RKO (cell line): ENCODE data around the gene VDAC1.
A peak's percentile ranks its signal among the peaks of the same experiment; 100 is the strongest.

ENCODE experiments used
- DNase-seq: peaks from one replicate; pipeline ENCODE4 v3.0.0-alpha.2; 2016; ENCODE audit warnings: low spot score

VDAC1 gene

DNA sequence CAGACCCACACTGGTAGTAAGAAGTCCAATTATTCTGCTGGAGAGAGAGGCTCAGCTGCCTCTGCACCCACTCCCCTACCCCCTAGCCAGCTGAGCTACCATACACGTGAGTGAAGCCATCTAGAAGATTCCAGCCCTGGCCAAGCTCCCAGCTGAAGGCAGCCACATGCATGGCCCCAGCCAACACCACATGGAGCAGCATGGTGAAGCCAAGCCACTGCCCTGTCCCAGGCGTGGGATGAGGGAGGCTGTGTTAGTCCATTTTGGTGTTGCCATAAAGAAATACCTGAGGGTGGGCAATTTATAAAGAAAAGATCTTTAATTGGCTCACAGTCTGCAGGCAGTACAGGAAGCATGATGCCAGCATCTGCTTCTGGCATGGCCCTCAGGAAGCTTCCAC, 20.0 kb upstream of the VDAC1 start:
- no peak for DNase-seq

DNA sequence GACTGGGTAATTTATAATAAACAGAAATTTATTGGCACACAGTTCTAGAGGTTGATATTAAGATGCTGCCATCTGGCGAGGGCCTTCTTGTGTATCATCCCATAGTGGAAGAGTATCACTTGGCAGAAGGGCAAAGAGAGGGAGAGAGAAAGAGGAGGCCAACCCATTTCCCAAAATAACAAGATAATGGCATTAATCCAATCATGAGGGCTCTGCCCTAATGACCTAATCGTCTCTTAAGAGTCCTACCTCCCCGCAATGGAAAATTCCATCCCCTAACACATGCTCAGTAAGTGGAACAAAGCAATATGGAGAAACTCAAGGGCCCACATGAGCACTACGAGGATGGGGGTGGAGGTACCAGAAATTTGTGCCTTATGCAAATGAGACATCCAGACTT, 17.6 kb upstream of the VDAC1 start:
- DNase-seq: no peak

DNA sequence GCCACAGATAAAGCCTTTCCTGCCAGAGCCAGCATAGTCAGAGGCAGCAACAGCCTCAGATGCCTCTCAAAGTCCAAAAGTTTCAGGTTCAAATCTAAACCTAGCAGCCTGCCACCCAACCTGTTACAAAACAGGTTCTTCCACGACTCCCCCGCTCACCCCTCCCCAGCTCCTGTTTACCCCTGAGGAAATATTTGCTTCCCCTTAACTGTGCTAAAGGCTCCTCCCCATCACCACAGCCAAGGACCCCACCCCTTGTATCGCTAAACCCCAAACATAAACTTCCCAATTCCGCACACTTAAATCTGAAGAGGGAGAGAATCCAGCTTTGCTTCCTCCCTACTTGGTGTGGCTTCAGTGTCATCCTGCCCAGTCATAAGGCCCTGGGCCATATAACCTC, 15.4 kb upstream of the VDAC1 start:
- no peak for DNase-seq

DNA sequence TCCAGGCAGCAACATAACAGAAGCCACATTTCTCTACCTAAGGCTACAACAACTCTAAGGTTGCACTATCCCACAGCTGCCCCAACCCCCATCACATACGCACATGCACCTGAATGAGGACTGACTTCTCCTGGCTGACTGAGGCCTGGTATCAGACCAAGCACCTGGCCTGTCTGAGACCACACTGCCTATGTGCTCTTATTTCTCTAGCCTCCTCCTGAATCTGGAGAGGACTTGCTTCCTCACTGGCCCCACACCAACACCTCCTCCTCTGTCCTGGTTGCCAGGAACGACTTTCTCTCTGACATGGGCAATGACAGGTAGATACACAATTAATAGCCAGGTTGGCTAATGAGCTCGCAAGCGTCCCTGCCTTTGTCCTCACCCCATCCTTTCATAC, 14.9 kb upstream of the VDAC1 start:
- no peak for DNase-seq

DNA sequence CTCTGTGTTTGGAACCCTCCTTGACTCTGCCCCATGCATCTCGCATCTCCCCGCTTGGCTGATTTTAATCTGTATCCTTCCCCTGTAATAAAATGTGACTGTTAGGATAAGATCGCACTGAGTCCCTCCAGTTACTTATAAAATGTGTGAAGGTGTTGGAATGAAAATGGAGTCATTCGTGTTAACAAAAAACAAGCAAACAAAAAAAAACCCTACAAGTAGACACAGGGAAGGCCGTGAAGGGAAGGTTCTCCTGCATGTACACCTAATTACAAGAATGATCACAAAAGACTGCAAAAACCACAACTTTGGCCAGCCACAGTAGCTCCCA, 14.2 kb upstream of the VDAC1 start:
- DNase-seq: no peak

DNA sequence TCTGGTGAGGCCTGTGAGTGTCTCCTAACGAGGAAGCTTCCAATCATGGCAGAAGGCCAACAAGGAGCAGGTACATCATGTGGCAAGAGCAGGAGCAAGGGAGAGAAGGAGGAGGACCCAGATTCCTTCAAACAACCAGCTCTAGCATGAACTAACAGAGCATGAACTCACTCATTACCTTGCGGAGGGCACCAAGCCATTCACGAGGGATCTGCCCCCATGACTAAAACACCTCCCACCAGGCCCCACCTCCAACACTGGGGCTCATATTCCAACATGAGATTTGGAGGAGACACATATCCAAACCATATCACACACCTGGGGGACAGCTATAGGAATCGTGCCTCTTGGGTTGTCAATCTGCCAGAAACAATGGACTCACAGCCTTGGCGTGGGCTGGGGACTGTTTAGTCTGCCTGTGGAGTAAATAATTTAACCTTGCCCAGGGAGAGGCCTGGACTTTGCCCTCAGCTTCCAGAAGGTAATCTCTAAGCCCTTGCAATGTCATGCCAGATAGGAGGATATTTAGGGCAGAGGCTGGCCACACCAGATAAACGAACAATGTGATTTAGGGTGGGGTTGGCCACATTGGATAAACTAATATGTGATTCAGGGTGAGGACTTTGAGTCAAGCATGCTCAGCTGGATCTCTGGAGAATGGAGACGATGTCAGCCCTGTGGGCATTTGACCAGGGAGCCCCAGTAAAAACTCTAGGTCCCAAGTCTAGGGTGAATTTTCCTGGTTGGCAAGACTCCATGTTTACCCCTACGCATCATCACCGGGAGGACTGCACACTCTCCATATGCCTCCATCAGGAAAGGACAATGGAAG, 13.6 kb upstream of the VDAC1 start:
- DNase-seq: no peak

DNA sequence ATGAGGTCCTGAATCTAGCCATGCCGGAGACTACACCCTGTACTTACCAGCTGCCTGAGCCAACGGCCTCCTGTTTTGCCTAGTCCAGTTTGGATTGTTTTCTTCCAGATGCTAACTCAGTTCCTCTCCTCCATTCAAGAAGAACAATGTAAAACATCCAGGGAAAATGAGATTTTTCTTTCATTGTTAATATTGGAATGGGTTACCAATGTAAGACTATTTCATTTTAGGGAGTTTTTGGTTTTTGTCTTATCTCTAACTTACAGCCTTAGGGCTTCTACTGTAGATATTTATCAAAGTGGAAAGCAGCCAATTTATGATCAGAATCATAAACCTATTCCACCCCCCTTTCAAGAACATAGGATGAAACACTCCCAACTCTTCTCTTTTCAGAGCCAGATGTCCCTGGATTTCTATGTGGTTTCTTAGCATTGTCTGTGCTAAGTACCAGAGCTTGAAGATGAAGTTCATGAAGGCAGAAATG, 3.5 kb upstream of the VDAC1 start:
- DNase-seq: no peak

DNA sequence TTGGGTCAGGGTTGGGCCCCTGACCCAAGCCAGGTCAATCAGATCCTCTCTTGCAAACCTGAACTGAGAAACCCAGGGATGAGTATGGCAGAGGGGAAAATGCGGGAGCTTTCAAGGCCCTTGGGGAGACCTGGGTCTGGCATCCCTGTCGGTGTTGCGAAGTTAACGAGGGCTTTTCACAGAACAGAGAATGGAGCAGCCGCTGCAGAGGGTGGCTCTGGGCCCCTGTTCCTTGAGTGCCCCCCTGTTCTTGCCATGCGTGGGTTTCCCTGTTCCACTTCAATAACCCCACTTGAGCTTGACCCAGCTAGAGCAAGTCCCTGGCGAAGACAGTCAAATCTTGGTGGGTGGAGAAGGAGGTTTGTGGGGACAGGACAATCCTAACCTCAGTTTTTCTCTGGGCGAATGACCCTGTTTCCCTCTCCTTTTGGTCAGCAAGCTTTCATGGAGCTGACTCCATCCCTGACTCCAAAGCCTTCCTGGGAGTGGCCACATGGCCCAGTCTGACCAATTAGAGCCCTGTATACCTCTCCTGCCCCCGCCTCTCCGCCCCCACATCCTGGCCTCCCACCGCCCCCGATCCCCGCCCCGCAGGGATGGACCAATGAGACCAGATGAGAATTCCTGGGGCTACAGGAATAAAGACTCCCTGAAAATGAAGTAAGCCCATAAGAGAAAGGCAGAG, 2.9 kb upstream of the VDAC1 start:
- peak; percentile 23 for DNase-seq

DNA sequence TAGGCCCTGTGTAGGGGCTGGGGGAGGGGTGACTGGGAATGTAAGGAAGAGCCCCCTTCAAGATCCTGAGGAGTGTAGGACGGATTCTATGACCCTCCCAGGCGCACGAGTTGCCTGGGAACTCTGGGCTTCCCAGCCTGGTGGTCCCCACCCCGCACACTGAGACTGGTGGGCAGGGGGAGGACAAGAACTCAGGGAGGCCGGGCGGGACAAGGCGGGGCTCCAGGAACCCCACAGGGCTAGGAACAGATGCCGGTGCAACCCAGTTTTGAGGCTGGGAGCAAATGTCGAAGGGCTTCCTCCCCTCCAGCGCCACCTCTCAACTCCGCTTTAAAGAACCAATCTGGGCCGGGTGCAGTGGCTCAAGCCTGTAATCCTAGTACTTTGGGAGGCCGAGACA, 1.3 kb upstream of the VDAC1 start:
- no peak for DNase-seq

DNA sequence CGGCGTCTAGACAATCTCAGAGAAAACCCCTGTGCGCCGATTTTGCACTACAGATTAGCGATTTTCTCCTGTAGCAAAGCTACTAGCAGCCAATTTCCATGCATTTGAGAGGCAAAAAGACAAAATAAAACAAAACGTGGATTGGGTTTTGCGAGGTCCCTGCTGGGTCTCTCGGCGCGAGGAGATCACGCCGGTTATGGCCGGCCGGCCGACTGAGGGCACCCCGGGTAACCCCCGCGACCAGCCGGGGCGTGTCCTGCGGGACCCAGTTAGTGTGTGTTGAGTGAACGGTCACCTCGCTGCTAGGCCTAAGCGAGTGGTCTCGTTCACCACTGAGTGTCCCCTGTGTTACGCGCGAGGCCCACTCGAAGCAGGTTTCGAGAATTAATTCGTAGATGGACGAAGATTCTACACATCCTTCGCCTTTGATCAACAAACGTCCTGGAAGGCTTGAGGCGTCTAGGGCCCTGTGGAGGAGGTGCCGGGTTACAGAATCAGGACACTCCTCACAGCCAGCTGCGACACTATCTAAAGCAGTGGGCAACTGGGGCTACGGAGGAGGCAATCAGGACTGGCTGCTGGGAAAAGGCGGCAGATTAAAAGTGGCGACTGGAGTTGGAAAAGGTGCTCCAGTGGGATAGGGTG, 764 bp upstream of the VDAC1 start:
- DNase-seq: peak; percentile 57

DNA sequence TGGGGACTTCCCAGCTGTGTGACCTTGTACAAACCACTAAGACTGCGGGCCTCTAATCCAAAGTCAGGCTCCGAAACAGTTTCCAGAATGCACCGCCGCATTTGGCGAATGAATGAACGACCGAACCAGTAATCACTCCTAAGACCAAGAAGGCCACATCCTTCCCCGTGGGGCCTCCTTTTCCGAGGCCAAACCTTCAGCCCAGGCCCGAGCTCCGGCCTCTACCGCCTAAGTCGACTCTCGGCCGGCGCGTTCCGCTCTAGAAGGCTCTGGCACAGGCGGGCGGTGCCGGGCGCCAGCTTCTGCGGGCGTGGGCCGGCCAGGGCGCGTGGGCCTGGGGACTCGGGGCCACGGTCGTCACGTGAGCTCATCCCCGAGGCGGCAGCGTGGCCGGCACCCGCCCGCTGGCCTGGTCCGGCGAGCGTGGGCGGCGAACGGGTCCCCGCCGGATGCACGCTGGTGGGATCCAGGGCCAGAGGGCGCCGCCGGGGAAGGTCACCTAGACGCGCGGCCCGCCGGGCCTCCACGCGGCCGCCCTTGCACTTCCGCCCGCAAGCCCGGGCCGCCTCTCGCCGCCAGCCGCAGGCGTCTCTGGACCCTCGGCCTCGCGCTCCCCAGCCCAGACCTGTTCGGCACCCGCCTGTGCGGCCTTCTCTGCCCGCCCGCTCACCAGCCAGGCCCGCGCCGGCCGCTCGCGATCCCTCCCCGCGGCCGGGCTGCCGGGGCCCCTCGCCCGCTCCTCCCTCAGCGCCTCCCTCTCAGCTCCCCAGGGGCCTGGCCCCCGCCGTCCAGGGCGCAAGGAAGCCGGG, 754 bp downstream of the VDAC1 start:
- peak; percentile 68 for DNase-seq

DNA sequence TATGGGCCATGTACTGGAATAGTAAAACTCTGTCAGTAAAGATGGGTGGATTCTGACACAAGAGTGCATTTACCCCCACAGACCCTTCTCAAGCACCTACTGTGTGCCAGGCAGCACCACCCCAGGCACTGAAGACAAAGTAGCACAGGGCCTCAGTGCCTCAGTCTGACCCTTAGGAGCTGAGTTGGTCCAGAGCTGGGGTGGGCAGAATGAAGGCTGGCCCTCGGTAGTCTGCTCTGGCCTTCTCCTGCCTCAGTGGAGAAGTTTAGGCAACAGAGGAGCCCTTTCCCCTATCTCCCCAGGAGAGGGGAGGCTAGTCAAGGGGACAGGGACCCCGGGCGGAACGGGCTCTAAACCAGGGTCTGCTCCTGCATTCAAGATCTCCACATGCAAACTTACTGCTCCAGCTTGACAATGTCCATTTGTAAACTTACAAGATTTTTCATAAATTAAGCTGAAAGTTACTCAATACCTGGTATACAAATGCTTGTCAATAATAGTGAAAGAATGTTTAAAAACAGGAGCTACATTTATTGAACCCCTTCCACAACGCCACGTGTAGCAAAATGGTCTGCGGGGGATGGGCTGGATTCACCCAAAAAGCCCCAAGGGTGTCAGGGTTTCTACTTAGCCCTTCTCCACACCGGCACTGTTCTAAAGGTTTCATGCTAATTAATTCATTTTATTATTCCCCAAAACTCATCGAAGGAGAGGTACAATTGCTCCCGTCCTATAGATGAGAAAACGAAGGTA, 1.5 kb downstream of the VDAC1 start:
- DNase-seq: peak; percentile 26

DNA sequence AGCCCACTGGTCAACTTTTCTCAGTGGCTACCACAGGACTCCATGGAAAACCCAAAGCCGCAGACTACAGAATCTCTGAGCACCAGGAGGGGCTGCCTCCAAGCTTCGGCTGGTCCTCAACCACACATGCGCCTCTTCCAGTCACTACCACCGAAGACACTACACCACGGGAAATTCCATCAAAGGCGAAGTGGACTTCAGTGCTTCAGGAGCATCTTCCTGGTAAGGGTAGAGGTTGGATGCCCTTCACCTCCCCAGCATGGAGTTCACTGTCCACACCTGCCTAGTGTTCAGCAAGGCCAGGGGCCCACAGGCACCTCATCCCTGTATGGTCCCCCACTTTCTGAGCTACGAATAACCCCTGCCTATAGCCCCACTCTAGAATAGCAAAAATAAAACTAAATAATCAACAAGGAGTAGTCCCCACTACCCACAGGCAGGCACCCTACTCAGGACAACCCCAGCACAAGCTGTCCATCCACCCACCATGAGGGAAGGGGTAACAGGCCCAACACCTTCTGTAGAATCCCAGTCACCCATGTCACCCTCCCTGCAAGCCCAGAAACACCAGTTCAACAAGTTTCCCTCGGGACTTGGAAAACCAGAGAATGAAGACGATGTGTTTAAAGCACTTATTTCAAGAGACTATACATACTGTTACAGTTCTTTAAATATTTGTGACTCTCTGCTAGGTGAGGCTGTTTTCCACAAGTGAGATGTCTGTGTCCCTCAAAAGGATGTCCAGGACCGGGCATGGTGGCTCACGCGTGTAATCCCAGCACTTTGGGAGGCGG, 2.6 kb downstream of the VDAC1 start:
- no peak for DNase-seq

DNA sequence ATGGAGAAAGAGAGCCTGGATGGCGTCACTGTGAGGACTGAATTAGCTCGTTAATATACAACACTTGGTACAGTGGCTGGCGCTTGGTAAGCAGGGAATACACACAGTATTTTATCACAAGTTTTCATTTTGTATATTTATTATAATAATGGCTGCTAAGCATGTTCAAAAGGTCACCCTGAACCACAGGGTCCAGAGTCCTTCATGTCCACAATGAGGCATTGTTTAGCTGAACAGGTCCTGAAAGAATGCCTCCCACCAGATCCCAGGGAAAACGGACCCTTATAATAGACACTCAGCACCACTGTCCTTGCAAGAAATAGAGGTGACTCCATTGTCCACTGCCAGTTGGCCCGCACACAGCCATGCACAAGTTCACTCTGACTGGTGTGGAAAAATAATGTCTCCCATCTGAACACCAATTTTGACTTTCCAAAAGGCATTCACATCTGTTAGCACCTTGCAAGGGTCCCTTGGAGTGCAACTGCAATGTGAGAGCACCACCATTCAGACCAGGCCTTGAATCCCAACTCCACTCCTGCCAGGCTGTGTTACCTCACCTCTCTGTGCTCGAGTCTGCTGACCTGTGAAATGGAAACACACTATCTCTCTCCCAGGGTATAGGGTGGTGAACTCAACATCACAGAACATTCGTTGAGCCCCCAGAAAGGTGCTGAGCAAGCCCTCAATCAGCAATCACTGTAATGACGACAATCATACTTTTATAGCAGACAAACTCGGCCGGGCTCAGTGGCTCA, 3.9 kb downstream of the VDAC1 start:
- DNase-seq: no peak

DNA sequence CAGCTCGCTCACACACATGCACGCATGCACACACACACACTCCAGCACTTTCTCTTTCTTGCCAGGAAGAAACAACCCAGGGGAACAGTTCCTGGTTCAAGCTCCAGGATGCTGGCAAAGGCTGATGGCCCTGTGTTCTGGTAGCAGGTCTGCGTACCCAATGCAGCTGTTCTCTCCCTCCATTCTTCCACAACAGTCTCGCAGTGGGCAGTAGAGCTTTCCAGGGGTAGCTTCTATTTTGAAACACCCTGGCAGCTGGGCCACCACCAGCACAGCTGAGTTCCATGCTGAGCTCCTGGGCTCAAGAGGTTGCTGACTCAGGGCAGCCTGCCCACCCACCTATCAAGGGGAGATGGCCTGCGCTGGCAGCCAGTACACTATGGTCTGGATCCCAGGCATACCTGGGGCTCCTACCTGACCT, 4.7 kb downstream of the VDAC1 start:
- DNase-seq: no peak

DNA sequence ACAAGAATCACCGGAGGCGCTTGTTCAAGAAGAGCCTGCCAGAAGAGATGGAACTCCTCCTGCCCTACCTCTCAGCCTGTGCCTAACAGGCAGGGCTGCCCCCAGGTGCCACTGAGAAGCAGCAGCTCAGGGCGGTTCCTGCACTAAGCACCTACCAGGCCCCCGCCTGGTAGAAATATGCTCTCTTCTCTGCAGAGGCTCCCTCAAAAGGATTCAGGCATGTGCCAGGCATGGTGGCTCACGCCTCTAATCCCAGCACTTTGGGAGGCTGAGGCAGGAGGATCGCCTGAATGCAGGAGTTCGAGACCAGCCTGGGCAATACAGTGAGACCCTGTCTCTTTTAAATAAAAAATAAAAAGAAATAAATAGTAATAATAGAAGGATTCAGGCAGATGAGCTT, 6.0 kb downstream of the VDAC1 start:
- no peak for DNase-seq

DNA sequence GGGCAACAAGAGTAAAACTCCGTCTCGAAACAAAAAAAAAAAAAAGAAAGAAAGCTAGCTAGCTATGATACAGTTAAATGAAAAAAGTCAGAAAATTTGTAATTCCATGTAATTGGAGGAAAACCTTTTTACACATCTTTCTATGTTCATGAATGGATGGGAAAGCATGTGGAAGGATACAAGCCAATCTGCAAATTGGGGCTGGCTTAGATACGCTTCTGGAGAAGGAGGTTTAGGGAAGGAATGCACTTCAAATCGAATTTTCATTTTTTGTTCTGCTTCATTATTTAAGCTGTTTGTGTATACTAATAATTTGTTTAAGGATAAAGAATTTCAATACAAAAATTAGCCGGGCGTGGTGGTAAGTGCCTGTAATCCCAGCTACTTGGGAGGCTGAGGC, 6.7 kb downstream of the VDAC1 start:
- no peak for DNase-seq

DNA sequence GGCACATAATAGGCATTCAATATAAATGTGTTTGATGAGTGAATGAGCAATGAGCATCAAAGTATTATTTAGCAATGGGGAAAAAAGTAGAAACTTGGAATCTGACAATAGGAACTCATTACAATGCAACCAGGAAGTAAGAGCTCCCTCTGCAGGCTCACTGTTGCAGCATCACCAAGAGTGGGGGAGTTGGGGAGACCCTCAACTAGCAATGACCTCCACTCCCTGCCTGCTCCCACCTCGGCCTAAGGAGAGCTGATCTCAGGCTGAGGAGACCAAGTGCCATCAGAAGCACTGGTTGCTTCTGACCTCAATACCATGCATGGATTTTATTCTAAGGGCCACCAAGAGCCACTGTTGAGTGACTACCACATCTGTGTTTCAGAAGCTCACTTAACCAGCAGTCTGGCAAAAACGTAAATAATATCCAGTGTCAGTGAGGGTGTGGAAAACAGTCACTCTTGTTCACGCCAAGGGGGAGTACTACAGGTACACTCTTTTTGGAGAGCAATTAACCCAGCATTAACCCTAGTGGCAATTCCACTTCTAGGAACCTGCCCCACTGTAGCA, 8.0 kb downstream of the VDAC1 start:
- no peak for DNase-seq

DNA sequence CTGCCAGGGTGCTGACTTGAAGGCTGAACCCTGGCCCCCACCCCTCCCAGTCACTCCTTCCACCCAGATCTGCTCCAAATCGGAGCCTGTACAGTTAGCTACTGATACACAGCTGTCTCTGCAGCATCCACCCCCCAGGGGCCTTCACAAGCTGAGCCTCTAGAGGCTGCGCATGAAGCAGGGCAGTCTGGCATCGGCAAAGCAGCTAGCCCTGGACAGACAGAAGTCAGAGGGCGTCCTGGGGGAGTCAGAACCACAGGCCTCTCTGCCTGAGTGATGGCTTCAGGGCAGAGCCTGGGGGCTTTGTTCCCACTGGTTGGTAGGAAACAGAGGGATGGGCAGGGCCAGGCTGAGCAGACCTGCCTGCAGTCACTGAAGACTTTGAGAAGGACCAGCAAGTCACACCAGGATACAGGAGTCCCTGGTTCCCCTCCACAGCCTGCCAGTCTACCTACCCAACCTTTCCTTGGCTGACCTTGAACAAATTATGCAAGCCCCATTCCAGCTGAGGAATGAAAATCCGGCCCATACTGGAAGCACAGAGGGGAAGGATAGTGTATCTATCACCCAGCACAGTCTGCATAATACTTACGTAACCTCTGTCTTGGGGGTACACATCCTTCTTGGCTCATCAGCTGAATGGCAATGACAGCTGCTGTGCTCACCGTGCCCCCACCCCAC, 8.8 kb downstream of the VDAC1 start:
- no peak for DNase-seq
